Metanephros (tissue), 1 donor: Measurements from ENCODE around the gene PRRG1. TPM values are rescaled to one million over a fixed set of nuclear protein-coding genes. Genes with fewer than 3 reads are reported as not detected.

ENCODE experiments used
- total RNA-seq: library from RNA; depleted of rRNA; stranded (reverse); fragments of >200 nt; gene quantifications from one replicate; pipeline ENCODE4 v1.2.3, GENCODE V29; 2014

The PRRG1 gene
- 18.2 TPM for total RNA-seq

GRCh38 chrX:37349221-37350033 lies at the start of gene PRRG1:
PRRG1 (plus strand) TSS chrX:37349364; CDS start chrX:37406250, 56,886 bp downstream.

Other genes starting within 250 kb of the PRRG1 start
- gene LANCL3, start 222.3 kb downstream of the PRRG1 start, total RNA-seq: 0.99 TPM